ENCODE data around the gene MAPT. TPM values are rescaled to one million over a fixed set of nuclear protein-coding genes. Genes with fewer than 3 reads are reported as not detected.

MAPT gene
- total and polyA plus RNA-seq, 2 of the 13 experiments (the other 11 are each of a cell fraction or from before 2014, with no cell fraction given) = 2.1 to 2.8 TPM

GRCh38 chr17:45919136-45919535 is 24.8 kb downstream of the MAPT start (continued):
- TF ChIP-seq ZNF646 (CRISPR knock-in tag; IDR thresholded peaks at IDR 0.05) = no peak

GRCh38 chr17:45920083-45920482 is 25.7 kb downstream of the MAPT start:
- Histone ChIP-seq H3K4me2 (ENCODE audit: low read depth, low read length) (no peak overlapping the region), H3K4me3 (replicated peaks in 1 of 3; ENCODE audit: insufficient read depth in 1 of 3, low read depth in 2 of 3, low read length in 3 of 3) (no peak overlapping the region), H3K9me3 (ENCODE audit: low read length) (no peaks in the 10 kb centered on the region), H2AFZ (ENCODE audit: low read length) (no peak overlapping the region), H3K27ac (ENCODE audit: extremely low read length, insufficient read depth, low read length) (no peak overlapping the region), H3K79me2 (ENCODE audit: insufficient read depth, low read length) (no peaks in the 10 kb centered on the region), H3K27me3 (ENCODE audit: control insufficient read depth in 1 of 2, insufficient read depth in 2 of 2, low read length in 2 of 2) (no peaks in the 10 kb centered on the region), H4K20me1 (ENCODE audit: insufficient read depth, low read length) (no peaks in the 10 kb centered on the region), H3K9ac (ENCODE audit: insufficient read depth, low read depth, low read length) (no peak overlapping the region), H3K36me3 (replicated peaks in 1 of 2; ENCODE audit: control insufficient read depth in 1 of 2, insufficient read depth in 2 of 2, low read length in 2 of 2) (0 out of 5 replicates have a peak, but pooled peaks cover 0 to 3% of the 10 kb centered on the region in 2 experiments), H3K4me1 (ENCODE audit: insufficient read depth, low read length) (peaks cover 28% of the 10 kb centered on the region)
- 82% methylated on average over 9 of the region's 9 CpGs for WGBS (ENCODE audit: low lambda C conversion rate)
- CTCF ChIA-PET (ENCODE audit: low intra/inter-chr PET ratio, low total read pairs) = no interaction called here
- ATAC-seq = no peak
- BruUV-seq (replicated peaks) = no TSS peak
- intact Hi-C loops (cut with micrococcal nuclease; ENCODE audit: unreplicated experiment) (no loop called here), in situ Hi-C loops (cut with HindIII; ENCODE audit: extremely low pct_ligation_motif_present, low pct_unique_long_range_greater_than_20kb) (no loop called here)
- DNase-seq (ENCODE audit: low spot score) = no peak
- FAIRE-seq = no peak
- POLR2A ChIA-PET = interaction anchor here (0.8 to 2.0 kb wide), 2 partner anchors 15 to 16 kb away, joined by 3 to 4 read pairs; no protein-coding TSS in a partner anchor
- TF ChIP-seq PAX8 (CRISPR knock-in tag; IDR thresholded peaks at IDR 0.05; ENCODE audit: borderline replicate concordance) (no peak), FOXP4 (CRISPR knock-in tag; IDR thresholded peaks at IDR 0.05) (no peak), THAP8 (CRISPR knock-in tag; IDR thresholded peaks at IDR 0.05; ENCODE audit: borderline replicate concordance) (no peak), CBFB (CRISPR knock-in tag; IDR thresholded peaks at IDR 0.05) (no peak), TIGD3 (CRISPR knock-in tag; IDR thresholded peaks at IDR 0.05; ENCODE audit: borderline replicate concordance) (no peak), CENPT (CRISPR knock-in tag; IDR thresholded peaks at IDR 0.05; ENCODE audit: low read depth) (no peak), CSRNP2 (CRISPR knock-in tag; conservative IDR thresholded peaks at IDR 0.05; ENCODE audit: low read depth) (no peak), RCOR2 (CRISPR knock-in tag; IDR thresholded peaks at IDR 0.05) (no peak), ZNF343 (CRISPR knock-in tag; IDR thresholded peaks at IDR 0.05) (no peak)

All from HepG2 (cell line).